SJSA1 (cell line): Measurements from ENCODE around the gene INVS. TPM values are rescaled to one million over a fixed set of nuclear protein-coding genes. Genes with fewer than 3 reads are reported as not detected.
"Not testable (repeated sequence)": the region's sequence is repeated elsewhere in the genome, so short reads cannot be mapped to it uniquely, and the experiment has no call there.

Experiments used
- DNase-seq, 2 experiments: peaks; one replicate each; pipeline ENCODE4 v3.0.0-alpha.2; 2015 to 2020; ENCODE audit warnings: low spot score in 2 of 2, low read depth in 1 of 2
- H3K27ac ChIP-seq: fragments of 250-450 bp; sonication (Bioruptor Pico); 2 replicates; pipeline ENCODE4 v1.5.1; 2020; ENCODE audit warnings: mild to moderate bottlenecking, moderate library complexity
- H3K27me3 ChIP-seq: fragments of 250-450 bp; sonication (Bioruptor Pico); replicated peaks from 2 replicates; pipeline ENCODE4 v1.5.1; 2020; ENCODE audit warnings: mild to moderate bottlenecking, moderate library complexity
- H3K36me3 ChIP-seq: fragments of 250-450 bp; sonication (Bioruptor Pico); 2 replicates; pipeline ENCODE4 v1.5.1; 2020; ENCODE audit warnings: mild to moderate bottlenecking
- H3K4me1 ChIP-seq: fragments of 250-450 bp; sonication (Bioruptor Pico); replicated peaks from 2 replicates; pipeline ENCODE4 v1.6.1; 2021; ENCODE audit warnings: mild to moderate bottlenecking
- H3K4me3 ChIP-seq: fragments of 250-450 bp; sonication (Bioruptor Pico); 2 replicates; pipeline ENCODE4 v1.5.1; 2020; ENCODE audit warnings: mild to moderate bottlenecking
- H3K9me3 ChIP-seq: fragments of 250-450 bp; sonication (Bioruptor Pico); replicated peaks from 2 replicates; pipeline ENCODE4 v1.5.1; 2020; ENCODE audit warnings: mild to moderate bottlenecking
- total RNA-seq: library from RNA; depleted of rRNA; stranded (reverse); fragments of >200 nt; shearing (Covaris generic); gene quantifications from 2 replicates; pipeline ENCODE4 v1.2.3, GENCODE V29; 2014

Gene INVS
- total RNA-seq, 1 experiment from 2014 or later, result 18.4 TPM

DNA sequence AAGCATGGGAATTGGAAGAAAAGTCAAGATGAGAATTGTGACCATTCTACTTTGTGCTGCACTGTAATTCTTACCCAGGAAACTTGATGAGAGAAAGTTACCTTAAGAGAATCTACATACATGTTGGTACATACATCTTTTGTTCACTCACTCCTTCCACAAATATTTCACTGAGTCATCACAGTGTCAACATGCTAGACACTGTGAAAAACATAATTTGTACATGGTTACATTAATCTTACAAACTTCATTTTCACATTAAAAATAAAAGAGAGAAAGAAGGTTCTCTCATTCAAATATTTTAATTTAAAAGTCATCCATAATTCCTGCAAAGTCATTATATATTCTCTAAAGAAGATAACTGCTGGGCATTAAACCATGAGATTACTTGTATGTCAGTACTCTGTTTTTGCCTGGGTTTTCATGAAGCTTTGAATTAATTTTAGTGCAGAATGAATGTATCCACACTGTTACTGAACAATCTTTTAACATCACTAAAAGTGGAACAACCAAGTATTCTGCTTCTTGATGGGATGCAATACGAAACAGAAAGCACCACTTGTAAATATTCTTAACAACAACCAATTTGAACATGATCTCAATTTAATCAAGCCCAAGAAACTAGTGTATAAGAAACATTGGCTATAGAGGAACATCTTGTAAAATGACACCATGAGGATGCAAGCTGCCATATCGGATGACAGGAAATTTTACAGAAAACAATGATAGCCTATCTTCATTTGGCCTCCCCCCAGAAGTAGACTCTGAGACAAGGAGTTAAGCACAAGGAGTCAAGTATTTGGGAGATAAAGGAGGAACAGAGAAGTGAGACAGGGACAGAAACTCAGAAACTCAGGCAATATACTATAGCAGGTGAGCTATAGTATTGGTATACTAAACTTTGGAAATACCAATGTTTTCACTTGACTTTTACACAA lies 28.7 kb upstream of the INVS start:
- no peaks in the 10 kb centered on the region for H3K27me3 ChIP-seq

DNA sequence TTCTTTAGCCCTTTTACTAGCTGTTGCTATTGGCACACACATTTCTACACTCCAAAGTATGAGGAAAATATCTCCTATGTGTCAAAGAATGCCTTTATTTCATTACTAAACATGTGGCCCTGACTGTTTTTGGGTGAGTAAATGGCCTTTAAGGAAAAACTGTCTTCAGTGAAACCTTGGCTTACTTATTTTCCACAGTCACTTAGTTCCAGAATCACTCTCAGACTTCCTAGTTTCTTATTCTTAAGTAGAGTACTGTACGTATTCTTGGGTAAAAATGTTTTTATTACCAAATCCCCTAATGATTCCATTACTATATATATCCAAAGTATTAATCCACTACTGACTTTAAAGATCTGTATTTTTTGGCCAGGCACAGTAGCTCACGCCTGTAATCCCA lies 27.8 kb upstream of the INVS start:
- Histone ChIP-seq H3K36me3 (no peaks in the 10 kb centered on the region), H3K4me3 (no peak overlapping the region), H3K4me1 (peaks cover 5% of the 10 kb centered on the region; the same call in 1 of the 2 replicates), H3K27ac (no peak overlapping the region), H3K9me3 (no peaks in the 10 kb centered on the region), H3K27me3 (no peaks in the 10 kb centered on the region)
- DNase-seq, result no peak

More for the DNA sequence above, 28.7 kb upstream of the INVS start:
- H3K4me3 ChIP-seq, result no peak overlapping the region
- no peaks in the 10 kb centered on the region for H3K9me3 ChIP-seq
- peaks cover 5% of the 10 kb centered on the region; the same call in 1 of the 2 replicates for H3K4me1 ChIP-seq
- H3K27ac ChIP-seq, result no peak overlapping the region
- no peak for DNase-seq
- no peaks in the 10 kb centered on the region for H3K36me3 ChIP-seq

DNA sequence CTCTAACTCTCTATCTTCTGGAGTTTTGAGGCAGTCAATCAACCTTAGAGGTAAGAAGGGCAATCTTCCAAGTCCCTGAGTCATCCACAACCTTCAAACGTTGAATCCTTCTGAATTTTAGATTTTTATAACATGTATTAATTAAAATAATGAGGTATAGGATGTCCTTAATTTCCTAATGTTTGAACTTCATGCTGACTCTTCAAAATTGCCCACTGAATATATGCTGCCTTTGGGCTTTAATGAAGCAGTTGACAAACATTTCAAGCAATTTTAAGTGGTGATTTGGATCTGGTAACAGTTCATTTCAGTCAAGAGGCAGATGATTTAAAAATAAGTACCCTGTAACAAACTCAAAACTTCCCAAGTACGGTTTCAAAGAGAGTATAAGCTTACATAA lies 26.2 kb upstream of the INVS start:
- no peak overlapping the region for H3K4me3 ChIP-seq
- no peaks in the 10 kb centered on the region for H3K36me3 ChIP-seq
- DNase-seq, result no peak
- no peak overlapping the region for H3K27ac ChIP-seq
- no peaks in the 10 kb centered on the region for H3K4me1 ChIP-seq
- H3K9me3 ChIP-seq, result no peaks in the 10 kb centered on the region
- no peaks in the 10 kb centered on the region for H3K27me3 ChIP-seq

DNA sequence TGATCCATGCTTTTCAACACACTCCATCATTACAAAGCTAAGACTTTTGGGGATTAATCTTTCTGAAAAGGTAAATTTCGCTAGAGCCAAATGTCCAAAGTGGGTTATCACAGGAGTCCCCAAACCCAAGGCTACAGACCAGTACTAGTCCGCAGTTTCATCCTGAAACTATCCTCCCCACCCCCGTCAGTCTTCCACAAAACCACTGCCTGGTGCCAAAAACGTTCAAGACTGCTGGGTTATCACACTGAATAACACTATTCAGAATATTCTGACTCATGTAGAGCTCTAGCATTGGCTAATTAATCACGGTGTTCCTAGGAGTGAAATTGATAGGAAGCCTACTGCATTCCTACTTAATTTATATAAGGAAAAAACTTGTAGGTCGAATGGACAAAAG lies 24.9 kb upstream of the INVS start:
- Histone ChIP-seq H3K36me3 (no peaks in the 10 kb centered on the region), H3K4me3 (no peak overlapping the region), H3K27me3 (no peaks in the 10 kb centered on the region), H3K4me1 (no peaks in the 10 kb centered on the region), H3K27ac (no peak overlapping the region), H3K9me3 (no peaks in the 10 kb centered on the region)
- no peak for DNase-seq

DNA sequence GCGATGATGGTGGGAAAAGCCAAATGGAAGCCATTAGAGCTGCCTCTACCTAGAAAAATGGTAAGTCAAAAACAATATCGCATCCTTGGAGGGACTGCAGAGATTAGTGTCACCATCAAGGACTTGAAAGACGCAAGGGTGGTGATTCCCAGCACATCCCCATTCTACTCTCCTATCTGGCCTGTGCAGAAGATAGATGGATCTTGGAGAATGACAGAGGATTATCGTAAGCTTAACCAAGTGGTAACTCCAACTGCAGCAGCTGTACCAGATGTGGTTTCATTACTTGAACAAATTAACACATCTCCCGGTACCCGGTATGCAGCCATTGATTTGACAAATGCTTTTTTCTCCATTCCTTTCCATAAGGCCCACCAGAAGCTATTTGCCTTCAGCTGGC lies 24.1 kb upstream of the INVS start:
- Histone ChIP-seq H3K4me1 (no peaks in the 10 kb centered on the region), H3K27ac (no peak overlapping the region), H3K27me3 (no peaks in the 10 kb centered on the region), H3K36me3 (no peaks in the 10 kb centered on the region), H3K9me3 (no peaks in the 10 kb centered on the region), H3K4me3 (no peak overlapping the region)
- DNase-seq, result no peak

DNA sequence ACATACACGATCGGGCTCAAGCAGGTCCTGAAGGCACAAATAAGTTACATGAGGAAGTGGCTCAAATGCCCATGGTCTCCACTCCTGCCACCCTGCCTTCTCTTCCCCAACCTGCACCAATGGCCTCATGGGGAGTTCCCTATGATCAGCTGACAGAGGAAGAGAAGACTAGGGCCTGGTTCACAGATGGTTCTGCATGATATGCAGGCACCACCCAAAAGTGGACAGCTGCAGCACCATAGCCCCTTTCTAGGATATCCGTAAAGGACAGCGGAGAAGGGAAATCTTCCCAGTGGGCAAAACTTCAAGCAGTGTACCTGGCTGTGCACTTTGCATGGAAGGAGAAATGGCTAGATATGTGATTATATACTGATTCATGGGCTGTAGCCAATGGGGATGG lies 22.8 kb upstream of the INVS start:
- H3K4me1 ChIP-seq, H3K27me3 ChIP-seq, H3K36me3 ChIP-seq, H3K9me3 ChIP-seq, H3K4me3 ChIP-seq, H3K27ac ChIP-seq, DNase-seq: not testable (repeated sequence)

DNA sequence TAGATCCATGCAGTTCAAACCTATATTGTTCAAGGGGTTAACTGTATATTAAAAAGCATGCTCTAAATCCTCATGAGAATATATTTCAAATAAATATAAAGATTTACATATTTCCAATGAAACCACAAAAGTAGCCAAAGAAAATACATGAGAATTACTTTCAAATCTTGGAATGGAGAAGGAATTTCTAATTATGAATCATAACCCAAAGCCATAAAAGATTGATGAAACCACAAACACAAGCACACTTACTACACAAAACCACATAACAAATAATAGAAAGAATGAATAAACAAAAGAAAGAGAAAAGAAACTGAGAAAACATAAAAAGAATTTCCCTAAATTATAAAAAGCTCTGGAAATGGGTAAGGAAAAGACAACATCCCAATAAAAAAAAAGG lies 16.3 kb upstream of the INVS start:
- H3K4me3 ChIP-seq, result no peak overlapping the region
- no peak overlapping the region for H3K27ac ChIP-seq
- H3K4me1 ChIP-seq, result peaks cover 21% of the 10 kb centered on the region
- H3K9me3 ChIP-seq, result no peaks in the 10 kb centered on the region
- no peak for DNase-seq
- H3K27me3 ChIP-seq, result no peaks in the 10 kb centered on the region
- H3K36me3 ChIP-seq, result no peaks in the 10 kb centered on the region

DNA sequence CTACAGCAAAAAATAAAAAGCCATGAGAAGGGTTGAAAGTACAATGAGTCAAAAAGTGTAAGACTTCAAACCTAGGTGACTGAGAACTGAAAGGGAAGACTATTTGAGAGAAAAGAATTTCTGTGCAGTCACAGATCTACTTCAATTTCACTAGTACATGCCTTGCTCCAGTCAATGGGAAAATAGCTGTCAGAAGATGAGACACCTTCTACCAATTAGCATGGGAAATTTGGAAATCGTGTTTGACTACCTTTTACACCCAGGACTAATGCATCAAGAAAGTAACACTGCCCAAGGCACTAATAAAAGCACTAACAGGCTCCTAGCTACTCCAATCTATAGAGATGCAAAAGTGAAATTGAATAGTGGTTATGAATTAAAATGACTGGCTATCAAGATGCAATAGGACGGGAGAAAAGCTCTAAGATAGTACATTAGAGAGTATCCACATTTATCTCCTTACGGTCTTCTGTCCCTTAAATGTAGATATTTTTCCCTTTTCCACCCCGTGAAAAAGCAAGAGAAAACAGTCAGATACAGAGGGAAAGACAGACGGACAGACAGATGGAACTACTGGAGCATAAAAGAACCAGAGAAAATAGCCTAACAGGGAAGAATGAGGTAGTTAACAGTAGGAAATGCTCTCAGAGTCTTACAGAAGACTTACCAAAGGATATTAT lies 15.5 kb upstream of the INVS start:
- H3K4me3 ChIP-seq, result no peak overlapping the region
- no peak overlapping the region for H3K27ac ChIP-seq
- H3K36me3 ChIP-seq, result no peaks in the 10 kb centered on the region
- H3K4me1 ChIP-seq, result peaks cover 21% of the 10 kb centered on the region
- DNase-seq, result no peak
- H3K9me3 ChIP-seq, result no peaks in the 10 kb centered on the region
- no peaks in the 10 kb centered on the region for H3K27me3 ChIP-seq

DNA sequence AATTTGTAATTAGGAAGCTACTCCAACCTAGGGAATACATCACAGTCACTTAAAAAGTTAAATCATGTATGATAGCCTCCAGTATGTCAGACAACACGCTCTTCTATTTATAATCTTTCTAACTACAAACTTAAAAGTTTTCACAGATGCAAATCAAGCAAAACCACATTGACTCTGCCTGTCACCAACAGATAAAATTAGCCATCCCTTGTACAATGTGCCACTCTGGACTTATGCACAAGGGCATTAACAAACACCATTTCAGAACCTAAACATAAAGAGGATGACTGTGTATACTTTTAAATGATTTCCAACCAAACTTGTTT lies 15.0 kb upstream of the INVS start:
- Histone ChIP-seq H3K4me3 (no peak overlapping the region), H3K4me1 (peaks cover 21% of the 10 kb centered on the region), H3K27me3 (no peaks in the 10 kb centered on the region), H3K27ac (no peak overlapping the region), H3K36me3 (no peaks in the 10 kb centered on the region), H3K9me3 (no peaks in the 10 kb centered on the region)
- DNase-seq, result no peak

DNA sequence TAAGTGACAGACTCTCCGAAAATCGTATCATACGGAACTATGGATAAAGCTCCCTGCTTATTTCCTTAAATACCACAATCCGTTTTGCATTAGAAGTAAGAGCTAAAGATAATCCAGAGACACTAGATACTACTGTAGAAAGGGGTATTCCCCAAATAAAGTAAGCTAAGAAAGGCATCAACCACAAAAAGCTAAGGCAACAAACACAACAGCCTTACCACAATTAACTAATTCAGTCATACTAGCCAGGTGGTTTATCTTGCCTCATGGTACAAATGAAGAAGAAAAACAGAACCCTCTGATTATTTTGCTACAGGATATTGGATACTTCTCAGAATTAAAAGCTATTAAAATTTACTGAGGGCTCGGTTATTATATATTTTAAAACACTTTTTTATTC lies 14.3 kb upstream of the INVS start:
- DNase-seq, result no peak
- H3K27me3 ChIP-seq, result no peaks in the 10 kb centered on the region
- H3K36me3 ChIP-seq, result no peaks in the 10 kb centered on the region
- H3K9me3 ChIP-seq, result no peaks in the 10 kb centered on the region
- peaks cover 21% of the 10 kb centered on the region for H3K4me1 ChIP-seq
- H3K4me3 ChIP-seq, result no peak overlapping the region
- H3K27ac ChIP-seq, result no peak overlapping the region

DNA sequence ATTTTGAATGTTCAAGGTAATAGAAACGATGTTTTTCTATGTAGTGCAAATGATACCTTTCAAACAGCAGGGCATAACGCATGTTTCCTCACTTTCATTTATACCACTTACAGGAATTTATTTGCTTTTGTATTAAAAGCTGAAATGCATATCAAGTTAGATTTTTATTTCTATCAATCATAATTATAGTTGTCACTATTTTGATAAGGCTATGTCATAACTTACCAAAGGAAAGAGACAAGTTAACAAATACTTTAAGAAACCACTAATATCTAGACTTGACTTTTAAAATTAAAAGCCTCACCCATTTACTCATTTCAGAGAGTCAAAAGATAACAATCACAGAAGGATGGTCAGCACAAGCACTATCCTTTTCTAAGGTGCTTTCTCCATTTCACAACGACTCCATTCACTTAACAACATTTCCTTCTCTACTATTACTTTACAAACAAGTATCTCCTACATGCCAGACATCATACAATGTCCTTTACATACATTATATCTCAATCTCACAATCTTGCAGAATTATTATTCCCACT lies 12.9 kb upstream of the INVS start:
- H3K9me3 ChIP-seq, result no peaks in the 10 kb centered on the region
- peaks cover 21% of the 10 kb centered on the region for H3K4me1 ChIP-seq
- no peaks in the 10 kb centered on the region for H3K27me3 ChIP-seq
- no peak overlapping the region for H3K27ac ChIP-seq
- H3K36me3 ChIP-seq, result no peaks in the 10 kb centered on the region
- no peak for DNase-seq
- H3K4me3 ChIP-seq, result no peak overlapping the region

DNA sequence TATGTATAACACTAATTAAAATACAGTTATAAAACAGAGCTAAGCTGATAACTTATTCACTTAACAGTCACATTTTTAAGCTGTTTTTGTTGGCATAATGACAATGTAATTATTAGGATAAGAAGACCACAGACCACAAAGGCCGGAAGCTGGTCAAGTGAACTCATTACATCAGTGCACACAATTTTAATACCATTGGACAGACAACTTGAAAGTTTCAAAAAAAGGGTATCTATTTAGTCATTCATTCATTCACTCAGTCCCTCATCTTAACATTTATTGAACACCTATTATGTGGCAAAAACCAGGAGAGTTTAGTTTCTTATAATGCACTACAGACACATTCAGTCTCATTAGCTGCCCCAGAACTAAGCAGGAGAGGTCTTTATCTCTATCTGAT lies 11.8 kb upstream of the INVS start:
- no peaks in the 10 kb centered on the region for H3K27me3 ChIP-seq
- DNase-seq, result no peak

DNA sequence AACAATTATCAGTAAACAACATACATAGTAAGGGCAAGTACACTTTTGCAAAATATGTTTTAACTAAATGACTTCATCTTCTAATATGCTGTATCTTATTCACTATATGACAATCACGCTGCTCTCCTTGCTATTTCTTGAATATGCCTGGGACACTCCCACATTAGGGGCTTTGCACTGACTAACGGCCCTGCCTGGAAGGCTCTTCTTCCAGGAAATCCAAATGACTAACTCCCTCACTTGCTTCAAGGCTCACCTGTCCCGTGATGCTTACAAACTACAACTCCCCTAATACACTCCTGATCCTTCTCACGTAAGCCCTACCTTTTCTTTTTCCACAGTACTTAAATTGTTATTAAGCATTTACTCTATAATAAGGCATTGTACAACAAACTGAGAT lies 10.8 kb upstream of the INVS start:
- no peaks in the 10 kb centered on the region for H3K9me3 ChIP-seq
- H3K4me1 ChIP-seq, result peaks cover 14% of the 10 kb centered on the region
- no peak overlapping the region for H3K4me3 ChIP-seq
- H3K27me3 ChIP-seq, result no peaks in the 10 kb centered on the region
- no peak for DNase-seq
- H3K36me3 ChIP-seq, result no peaks in the 10 kb centered on the region
- no peak overlapping the region for H3K27ac ChIP-seq

More for the DNA sequence above, 11.8 kb upstream of the INVS start:
- H3K36me3 ChIP-seq, result no peaks in the 10 kb centered on the region
- no peak overlapping the region for H3K4me3 ChIP-seq
- H3K27ac ChIP-seq, result no peak overlapping the region
- no peaks in the 10 kb centered on the region for H3K9me3 ChIP-seq
- peaks cover 21% of the 10 kb centered on the region for H3K4me1 ChIP-seq

DNA sequence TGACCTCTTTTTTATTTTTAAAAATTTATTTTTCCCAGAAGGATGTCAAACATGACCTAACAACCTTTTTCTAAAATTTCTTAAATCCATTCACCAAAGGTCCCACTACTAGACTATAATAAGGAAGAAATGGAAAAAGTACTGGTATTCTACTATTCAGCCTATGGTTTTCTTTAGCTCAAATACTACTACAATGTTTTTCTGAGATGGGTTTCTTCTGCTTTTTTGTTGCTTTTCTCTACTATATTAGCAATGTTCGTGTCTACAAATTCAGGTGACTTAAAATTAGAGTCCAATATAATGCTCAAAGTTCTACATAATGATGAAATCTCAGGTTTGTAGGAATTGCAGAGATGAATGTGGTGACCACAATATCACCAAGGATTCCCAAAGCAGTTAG lies 8.2 kb upstream of the INVS start:
- Histone ChIP-seq H3K9me3 (no peaks in the 10 kb centered on the region), H3K4me3 (no peak overlapping the region), H3K36me3 (no peaks in the 10 kb centered on the region), H3K27ac (no peak overlapping the region), H3K27me3 (no peaks in the 10 kb centered on the region), H3K4me1 (peaks cover 4% of the 10 kb centered on the region; the same call in 1 of the 2 replicates)
- no peak for DNase-seq
